ENCODE data around the gene KCNQ5. TPM values are rescaled to one million over a fixed set of nuclear protein-coding genes. Genes with fewer than 3 reads are reported as not detected.

KCNQ5 gene
- total RNA-seq, 1 experiment from 2014 or later: 2.0 TPM

DNA sequence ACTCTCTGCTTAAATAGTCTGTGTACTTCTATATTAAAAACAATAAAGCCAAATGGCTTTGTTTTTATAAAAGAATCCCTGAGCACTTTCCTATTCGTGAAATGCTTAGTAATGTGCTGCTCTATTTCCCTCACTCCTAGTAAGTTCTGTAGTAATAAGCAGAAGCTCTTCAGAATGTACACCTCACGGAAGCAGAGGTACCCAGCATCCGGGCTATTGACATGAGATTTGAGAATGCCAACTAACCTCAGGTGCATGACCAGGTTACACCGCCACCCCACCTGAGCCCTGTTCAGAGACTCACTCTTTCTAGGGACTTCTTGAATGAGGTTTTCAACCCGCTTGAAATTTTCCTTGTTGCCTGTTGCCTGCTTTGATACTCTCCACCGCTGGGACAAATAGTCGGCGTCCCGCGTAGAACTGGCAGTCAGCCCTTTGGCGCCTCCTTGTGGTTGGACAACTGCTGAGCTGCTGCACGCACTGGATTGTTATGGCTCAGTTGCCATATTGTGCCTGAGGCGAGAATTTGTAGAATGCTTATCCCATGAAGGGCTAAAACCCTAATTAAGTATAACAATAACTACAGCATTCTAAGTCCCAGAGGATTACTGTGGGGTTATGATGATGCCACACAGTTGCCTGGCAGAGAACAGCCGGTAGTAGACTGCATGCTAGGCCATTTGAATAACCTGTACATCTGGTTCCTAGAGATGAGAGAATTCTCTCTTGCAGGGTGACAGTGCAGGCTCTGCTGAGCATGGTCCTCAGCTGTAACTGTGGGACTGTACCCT is 508.0 kb downstream of the KCNQ5 start (continued):
- TF ChIP-seq, protein P1, sequence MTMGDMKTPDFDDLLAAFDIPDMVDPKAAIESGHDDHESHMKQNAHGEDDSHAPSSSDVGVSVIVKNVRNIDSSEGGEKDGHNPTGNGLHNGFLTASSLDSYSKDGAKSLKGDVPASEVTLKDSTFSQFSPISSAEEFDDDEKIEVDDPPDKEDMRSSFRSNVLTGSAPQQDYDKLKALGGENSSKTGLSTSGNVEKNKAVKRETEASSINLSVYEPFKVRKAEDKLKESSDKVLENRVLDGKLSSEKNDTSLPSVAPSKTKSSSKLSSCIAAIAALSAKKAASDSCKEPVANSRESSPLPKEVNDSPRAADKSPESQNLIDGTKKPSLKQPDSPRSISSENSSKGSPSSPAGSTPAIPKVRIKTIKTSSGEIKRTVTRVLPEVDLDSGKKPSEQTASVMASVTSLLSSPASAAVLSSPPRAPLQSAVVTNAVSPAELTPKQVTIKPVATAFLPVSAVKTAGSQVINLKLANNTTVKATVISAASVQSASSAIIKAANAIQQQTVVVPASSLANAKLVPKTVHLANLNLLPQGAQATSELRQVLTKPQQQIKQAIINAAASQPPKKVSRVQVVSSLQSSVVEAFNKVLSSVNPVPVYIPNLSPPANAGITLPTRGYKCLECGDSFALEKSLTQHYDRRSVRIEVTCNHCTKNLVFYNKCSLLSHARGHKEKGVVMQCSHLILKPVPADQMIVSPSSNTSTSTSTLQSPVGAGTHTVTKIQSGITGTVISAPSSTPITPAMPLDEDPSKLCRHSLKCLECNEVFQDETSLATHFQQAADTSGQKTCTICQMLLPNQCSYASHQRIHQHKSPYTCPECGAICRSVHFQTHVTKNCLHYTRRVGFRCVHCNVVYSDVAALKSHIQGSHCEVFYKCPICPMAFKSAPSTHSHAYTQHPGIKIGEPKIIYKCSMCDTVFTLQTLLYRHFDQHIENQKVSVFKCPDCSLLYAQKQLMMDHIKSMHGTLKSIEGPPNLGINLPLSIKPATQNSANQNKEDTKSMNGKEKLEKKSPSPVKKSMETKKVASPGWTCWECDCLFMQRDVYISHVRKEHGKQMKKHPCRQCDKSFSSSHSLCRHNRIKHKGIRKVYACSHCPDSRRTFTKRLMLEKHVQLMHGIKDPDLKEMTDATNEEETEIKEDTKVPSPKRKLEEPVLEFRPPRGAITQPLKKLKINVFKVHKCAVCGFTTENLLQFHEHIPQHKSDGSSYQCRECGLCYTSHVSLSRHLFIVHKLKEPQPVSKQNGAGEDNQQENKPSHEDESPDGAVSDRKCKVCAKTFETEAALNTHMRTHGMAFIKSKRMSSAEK (CRISPR knock-in tag; IDR thresholded peaks at IDR 0.05; ENCODE audit: borderline replicate concordance): 0 out of 2 replicates have a peak, but pooled peaks have one; percentile 48
- TF ChIP-seq MYBL2 (CRISPR knock-in tag; IDR thresholded peaks at IDR 0.05): no peak
- TF ChIP-seq RORB (CRISPR knock-in tag; IDR thresholded peaks at IDR 0.05): no peak
- TF ChIP-seq ZNF423 (CRISPR knock-in tag; IDR thresholded peaks at IDR 0.05): no peak
- TF ChIP-seq SMAD4 (CRISPR knock-in tag; IDR thresholded peaks at IDR 0.05): no peak
- TF ChIP-seq NR3C1 (CRISPR knock-in tag; conservative IDR thresholded peaks at IDR 0.05; ENCODE audit: low read depth): no peak
- no peak for TF ChIP-seq SMAD3 (CRISPR knock-in tag; IDR thresholded peaks at IDR 0.05; ENCODE audit: borderline replicate concordance)
- no peak for TF ChIP-seq RELA (CRISPR knock-in tag; IDR thresholded peaks at IDR 0.05; ENCODE audit: borderline replicate concordance)
- TF ChIP-seq, protein P2, sequence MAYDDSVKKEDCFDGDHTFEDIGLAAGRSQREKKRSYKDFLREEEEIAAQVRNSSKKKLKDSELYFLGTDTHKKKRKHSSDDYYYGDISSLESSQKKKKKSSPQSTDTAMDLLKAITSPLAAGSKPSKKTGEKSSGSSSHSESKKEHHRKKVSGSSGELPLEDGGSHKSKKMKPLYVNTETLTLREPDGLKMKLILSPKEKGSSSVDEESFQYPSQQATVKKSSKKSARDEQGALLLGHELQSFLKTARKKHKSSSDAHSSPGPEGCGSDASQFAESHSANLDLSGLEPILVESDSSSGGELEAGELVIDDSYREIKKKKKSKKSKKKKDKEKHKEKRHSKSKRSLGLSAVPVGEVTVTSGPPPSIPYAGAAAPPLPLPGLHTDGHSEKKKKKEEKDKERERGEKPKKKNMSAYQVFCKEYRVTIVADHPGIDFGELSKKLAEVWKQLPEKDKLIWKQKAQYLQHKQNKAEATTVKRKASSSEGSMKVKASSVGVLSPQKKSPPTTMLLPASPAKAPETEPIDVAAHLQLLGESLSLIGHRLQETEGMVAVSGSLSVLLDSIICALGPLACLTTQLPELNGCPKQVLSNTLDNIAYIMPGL (CRISPR knock-in tag; IDR thresholded peaks at IDR 0.05): 0 out of 2 replicates have a peak, but pooled peaks have one; percentile 51
- TF ChIP-seq, protein P3, sequence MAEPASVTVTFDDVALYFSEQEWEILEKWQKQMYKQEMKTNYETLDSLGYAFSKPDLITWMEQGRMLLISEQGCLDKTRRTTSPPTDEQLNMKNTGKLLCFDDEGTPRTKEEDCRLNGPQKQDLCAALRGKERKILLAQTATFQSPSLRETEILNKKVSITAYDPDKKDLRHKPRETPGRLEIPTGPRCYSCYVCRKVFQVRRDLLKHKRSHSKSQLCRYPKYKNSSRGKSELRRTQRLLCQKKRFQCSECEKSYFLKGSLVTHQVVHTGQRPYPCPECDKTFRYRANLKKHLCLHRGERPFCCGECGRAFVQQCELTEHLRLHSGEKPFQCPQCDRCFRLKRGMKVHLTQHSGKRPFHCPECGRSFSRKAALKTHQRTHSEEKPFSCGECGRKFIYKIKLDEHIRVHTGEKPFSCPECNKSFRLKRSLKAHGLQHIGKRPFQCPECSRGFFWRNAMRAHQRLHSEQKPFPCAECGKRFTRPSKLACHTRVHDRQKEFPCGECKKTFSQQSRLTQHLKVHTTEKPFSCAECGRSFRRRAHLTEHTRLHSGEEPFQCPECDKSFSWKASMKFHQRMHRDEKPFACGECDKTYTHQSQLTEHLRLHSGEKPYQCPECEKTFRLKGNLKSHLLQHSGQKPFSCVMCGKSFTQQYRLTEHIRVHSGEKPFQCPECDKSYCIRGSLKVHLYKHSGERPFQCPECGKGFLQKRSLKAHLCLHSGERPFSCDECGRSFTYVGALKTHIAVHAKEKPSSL (CRISPR knock-in tag; conservative IDR thresholded peaks at IDR 0.05): no peak
- TF ChIP-seq ETV6 (CRISPR knock-in tag; IDR thresholded peaks at IDR 0.05): no peak
- no peak for TF ChIP-seq CREM (CRISPR knock-in tag; IDR thresholded peaks at IDR 0.05)
- no peak for TF ChIP-seq MXD4 (CRISPR knock-in tag; IDR thresholded peaks at IDR 0.05; ENCODE audit: borderline replicate concordance)
- no peak for TF ChIP-seq OVOL2 (CRISPR knock-in tag; IDR thresholded peaks at IDR 0.05; ENCODE audit: borderline replicate concordance)
- no peak for TF ChIP-seq ZNF396 (CRISPR knock-in tag; IDR thresholded peaks at IDR 0.05; ENCODE audit: borderline replicate concordance)
- 0 out of 2 replicates have a peak, but pooled peaks have one; percentile 37 for TF ChIP-seq SP1 (CRISPR knock-in tag; conservative IDR thresholded peaks at IDR 0.05)
- TF ChIP-seq, protein P4, sequence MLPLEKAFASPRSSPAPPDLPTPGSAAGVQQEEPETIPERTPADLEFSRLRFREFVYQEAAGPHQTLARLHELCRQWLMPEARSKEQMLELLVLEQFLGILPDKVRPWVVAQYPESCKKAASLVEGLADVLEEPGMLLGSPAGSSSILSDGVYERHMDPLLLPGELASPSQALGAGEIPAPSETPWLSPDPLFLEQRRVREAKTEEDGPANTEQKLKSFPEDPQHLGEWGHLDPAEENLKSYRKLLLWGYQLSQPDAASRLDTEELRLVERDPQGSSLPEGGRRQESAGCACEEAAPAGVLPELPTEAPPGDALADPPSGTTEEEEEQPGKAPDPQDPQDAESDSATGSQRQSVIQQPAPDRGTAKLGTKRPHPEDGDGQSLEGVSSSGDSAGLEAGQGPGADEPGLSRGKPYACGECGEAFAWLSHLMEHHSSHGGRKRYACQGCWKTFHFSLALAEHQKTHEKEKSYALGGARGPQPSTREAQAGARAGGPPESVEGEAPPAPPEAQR (CRISPR knock-in tag; IDR thresholded peaks at IDR 0.05): no peak
- TF ChIP-seq, protein P5, sequence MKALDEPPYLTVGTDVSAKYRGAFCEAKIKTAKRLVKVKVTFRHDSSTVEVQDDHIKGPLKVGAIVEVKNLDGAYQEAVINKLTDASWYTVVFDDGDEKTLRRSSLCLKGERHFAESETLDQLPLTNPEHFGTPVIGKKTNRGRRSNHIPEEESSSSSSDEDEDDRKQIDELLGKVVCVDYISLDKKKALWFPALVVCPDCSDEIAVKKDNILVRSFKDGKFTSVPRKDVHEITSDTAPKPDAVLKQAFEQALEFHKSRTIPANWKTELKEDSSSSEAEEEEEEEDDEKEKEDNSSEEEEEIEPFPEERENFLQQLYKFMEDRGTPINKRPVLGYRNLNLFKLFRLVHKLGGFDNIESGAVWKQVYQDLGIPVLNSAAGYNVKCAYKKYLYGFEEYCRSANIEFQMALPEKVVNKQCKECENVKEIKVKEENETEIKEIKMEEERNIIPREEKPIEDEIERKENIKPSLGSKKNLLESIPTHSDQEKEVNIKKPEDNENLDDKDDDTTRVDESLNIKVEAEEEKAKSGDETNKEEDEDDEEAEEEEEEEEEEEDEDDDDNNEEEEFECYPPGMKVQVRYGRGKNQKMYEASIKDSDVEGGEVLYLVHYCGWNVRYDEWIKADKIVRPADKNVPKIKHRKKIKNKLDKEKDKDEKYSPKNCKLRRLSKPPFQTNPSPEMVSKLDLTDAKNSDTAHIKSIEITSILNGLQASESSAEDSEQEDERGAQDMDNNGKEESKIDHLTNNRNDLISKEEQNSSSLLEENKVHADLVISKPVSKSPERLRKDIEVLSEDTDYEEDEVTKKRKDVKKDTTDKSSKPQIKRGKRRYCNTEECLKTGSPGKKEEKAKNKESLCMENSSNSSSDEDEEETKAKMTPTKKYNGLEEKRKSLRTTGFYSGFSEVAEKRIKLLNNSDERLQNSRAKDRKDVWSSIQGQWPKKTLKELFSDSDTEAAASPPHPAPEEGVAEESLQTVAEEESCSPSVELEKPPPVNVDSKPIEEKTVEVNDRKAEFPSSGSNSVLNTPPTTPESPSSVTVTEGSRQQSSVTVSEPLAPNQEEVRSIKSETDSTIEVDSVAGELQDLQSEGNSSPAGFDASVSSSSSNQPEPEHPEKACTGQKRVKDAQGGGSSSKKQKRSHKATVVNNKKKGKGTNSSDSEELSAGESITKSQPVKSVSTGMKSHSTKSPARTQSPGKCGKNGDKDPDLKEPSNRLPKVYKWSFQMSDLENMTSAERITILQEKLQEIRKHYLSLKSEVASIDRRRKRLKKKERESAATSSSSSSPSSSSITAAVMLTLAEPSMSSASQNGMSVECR (CRISPR knock-in tag; IDR thresholded peaks at IDR 0.05; ENCODE audit: borderline replicate concordance): no peak
- TF ChIP-seq CBFB (CRISPR knock-in tag; IDR thresholded peaks at IDR 0.05; ENCODE audit: low read depth): no peak
- TF ChIP-seq, protein P6, sequence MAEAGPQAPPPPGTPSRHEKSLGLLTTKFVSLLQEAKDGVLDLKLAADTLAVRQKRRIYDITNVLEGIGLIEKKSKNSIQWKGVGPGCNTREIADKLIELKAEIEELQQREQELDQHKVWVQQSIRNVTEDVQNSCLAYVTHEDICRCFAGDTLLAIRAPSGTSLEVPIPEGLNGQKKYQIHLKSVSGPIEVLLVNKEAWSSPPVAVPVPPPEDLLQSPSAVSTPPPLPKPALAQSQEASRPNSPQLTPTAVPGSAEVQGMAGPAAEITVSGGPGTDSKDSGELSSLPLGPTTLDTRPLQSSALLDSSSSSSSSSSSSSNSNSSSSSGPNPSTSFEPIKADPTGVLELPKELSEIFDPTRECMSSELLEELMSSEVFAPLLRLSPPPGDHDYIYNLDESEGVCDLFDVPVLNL (CRISPR knock-in tag; IDR thresholded peaks at IDR 0.05; ENCODE audit: borderline replicate concordance, low read depth): no peak

All from WTC11 (cell line).